Hepatocyte (in vitro differentiated cells): ENCODE data around the gene IL36RN.

Experiments used
- EZH2 ChIP-seq: fragments of 200-600 bp; sonication (generic); IDR thresholded peaks from 2 replicates; pipeline ENCODE4 v1.6.1; 2016; ENCODE audit warnings: antibody characterized with exemption, mild to moderate bottlenecking, borderline replicate concordance
- EZH2phosphoT487 ChIP-seq: fragments of 200-600 bp; sonication (generic); IDR thresholded peaks from one replicate; pipeline ENCODE4 v1.6.1; 2018; ENCODE audit warnings: antibody characterized with exemption, mild to moderate bottlenecking, low read depth, moderate library complexity; ENCODE audit not compliant: unreplicated experiment, severe bottlenecking
- TF ChIP-seq, protein P1 (sequence below): fragments of 200-600 bp; sonication (generic); IDR thresholded peaks from 2 replicates; pipeline ENCODE4 v1.5.1; 2016; ENCODE audit warnings: antibody characterized with exemption, mild to moderate bottlenecking; ENCODE audit not compliant: poor library complexity

GRCh38 chr2:113014067-113014466 lies 44.9 kb upstream of the IL36RN start:
- TF ChIP-seq, protein P1, sequence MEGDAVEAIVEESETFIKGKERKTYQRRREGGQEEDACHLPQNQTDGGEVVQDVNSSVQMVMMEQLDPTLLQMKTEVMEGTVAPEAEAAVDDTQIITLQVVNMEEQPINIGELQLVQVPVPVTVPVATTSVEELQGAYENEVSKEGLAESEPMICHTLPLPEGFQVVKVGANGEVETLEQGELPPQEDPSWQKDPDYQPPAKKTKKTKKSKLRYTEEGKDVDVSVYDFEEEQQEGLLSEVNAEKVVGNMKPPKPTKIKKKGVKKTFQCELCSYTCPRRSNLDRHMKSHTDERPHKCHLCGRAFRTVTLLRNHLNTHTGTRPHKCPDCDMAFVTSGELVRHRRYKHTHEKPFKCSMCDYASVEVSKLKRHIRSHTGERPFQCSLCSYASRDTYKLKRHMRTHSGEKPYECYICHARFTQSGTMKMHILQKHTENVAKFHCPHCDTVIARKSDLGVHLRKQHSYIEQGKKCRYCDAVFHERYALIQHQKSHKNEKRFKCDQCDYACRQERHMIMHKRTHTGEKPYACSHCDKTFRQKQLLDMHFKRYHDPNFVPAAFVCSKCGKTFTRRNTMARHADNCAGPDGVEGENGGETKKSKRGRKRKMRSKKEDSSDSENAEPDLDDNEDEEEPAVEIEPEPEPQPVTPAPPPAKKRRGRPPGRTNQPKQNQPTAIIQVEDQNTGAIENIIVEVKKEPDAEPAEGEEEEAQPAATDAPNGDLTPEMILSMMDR = no peak
- TF ChIP-seq EZH2 = no peak
- no peak for TF ChIP-seq EZH2phosphoT487
